H7 (cell line): ENCODE results near the gene SPRR3. TPM values are rescaled to one million over a fixed set of nuclear protein-coding genes. Genes with fewer than 3 reads are reported as not detected.

ENCODE experiments used
- DNase-seq: peaks from one replicate; pipeline ENCODE4 v3.0.0; 2012
- H3K27me3 ChIP-seq: 2 replicates; pipeline ENCODE4 v1.6.0; 2011; ENCODE audit warnings: mild to moderate bottlenecking, low read length; ENCODE audit not compliant: control insufficient read depth, insufficient read depth
- H3K36me3 ChIP-seq: replicated peaks from 2 replicates; pipeline ENCODE4 v1.5.1; 2011; ENCODE audit warnings: low read length; ENCODE audit not compliant: control insufficient read depth, insufficient read depth
- H3K4me3 ChIP-seq: 2 replicates; pipeline ENCODE4 v1.5.1; 2011; ENCODE audit warnings: low read depth, mild to moderate bottlenecking, control low read depth, low read length, moderate library complexity; ENCODE audit not compliant: insufficient read depth
- total RNA-seq: library from RNA; depleted of rRNA; stranded (reverse); fragments of >200 nt; shearing (Covaris generic); gene quantifications from 2 replicates; pipeline ENCODE4 v1.2.3, GENCODE V29; 2014; rRNA removed

Gene SPRR3, protein sequence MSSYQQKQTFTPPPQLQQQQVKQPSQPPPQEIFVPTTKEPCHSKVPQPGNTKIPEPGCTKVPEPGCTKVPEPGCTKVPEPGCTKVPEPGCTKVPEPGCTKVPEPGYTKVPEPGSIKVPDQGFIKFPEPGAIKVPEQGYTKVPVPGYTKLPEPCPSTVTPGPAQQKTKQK
- not detected in 2 replicates for total RNA-seq

DNA sequence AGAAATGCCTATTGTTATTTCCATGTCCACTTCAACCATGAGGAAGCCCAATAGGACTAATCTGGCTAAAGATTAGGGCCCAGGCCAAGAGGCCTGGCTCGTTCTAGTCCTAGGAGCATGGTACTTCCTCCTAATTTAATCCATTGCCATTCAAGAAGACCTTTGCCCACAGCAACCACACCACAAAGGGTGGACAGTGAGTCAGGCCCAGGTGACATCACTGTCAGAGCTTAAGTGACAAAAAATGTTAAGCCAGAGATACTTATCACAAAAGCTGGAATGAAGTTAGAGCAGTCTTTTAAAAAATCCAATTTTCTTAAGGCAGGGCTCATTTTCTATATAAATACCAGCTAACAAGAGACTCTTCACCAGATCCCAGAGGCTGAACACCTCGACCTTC lies at the start of gene SPRR3:
SPRR3 (plus strand) TSS at position 368 of the 400 bp plus-strand sequence. CDS start 1,272 bp downstream, outside the sequence.
- no peaks in the 10 kb centered on the region for H3K36me3 ChIP-seq
- DNase-seq = no peak
- H3K27me3 ChIP-seq = no peaks in the 10 kb centered on the region
- H3K4me3 ChIP-seq = no peak within 1 kb of the TSS

GRCh38 chr1:152953761-152954160 lies 47.8 kb upstream of the SPRR3 start:
- no peak for DNase-seq
- H3K36me3 ChIP-seq = no peaks in the 10 kb centered on the region
- H3K4me3 ChIP-seq = no peak overlapping the region
- no peaks in the 10 kb centered on the region for H3K27me3 ChIP-seq

- H3K36me3 ChIP-seq = no peaks in the 10 kb centered on the region
- no peak for DNase-seq
Observed at GRCh38 chr1:152954436-152954835, 47.1 kb upstream of the SPRR3 start.

GRCh38 chr1:152957561-152957960 lies 44.0 kb upstream of the SPRR3 start:
- Histone ChIP-seq H3K27me3 (no peaks in the 10 kb centered on the region), H3K36me3 (no peaks in the 10 kb centered on the region), H3K4me3 (no peak overlapping the region)
- no peak for DNase-seq

More at GRCh38 chr1:152954436-152954835, 47.1 kb upstream of the SPRR3 start:
- H3K4me3 ChIP-seq = no peak overlapping the region
- H3K27me3 ChIP-seq = no peaks in the 10 kb centered on the region

DNA sequence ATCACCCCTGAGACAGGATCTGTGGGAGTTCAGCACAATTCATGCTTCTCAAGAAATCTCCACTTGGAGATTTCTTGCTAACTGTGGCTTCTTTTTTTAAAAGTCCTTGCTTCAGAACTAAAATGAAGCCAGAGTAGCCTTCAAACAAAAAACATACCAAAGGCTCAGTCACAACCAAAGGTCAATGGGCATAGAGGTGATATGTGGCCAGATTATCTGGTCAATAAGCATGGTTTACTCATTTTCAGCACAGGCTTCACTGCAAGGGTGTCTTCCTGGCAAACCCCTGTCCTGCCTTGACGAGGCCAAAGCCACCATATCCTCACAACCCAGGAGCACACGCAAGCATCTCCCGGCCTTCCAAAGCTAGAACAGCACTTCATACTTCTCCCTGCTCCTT lies 42.3 kb upstream of the SPRR3 start:
- no peak overlapping the region for H3K4me3 ChIP-seq

DNA sequence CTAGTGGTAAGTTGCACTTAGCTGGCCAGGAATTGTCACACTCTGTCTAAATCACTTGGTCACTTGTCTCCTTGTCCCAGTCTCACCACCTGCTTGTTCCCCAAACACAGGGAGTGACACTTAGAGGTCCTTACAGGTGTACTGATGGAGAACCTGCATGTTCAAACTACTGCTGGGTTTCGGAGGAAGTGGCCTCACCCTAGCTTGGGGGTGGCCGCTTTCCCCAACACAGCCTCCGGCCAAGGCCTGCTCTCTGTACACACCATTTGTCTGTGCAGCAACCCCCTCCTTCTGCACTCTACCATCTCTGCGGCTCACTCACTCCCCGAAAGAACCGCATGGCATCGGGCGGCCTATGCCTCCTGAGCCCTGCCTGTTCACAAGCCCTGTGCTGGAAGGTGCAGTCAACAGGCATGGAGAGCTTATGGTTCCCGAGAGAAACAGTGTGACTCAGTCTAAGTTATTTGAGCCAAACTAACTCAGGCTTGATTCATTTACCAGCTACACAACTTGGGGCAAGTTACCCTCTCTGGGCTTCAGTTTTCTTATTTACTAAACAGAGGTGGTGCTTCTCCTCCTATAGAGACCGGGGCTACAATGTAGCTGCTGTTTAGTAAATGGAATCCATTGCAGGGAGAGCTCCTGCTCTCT lies 41.6 kb upstream of the SPRR3 start:
- Histone ChIP-seq H3K4me3 (no peak overlapping the region), H3K27me3 (no peaks in the 10 kb centered on the region), H3K36me3 (no peaks in the 10 kb centered on the region)
- DNase-seq = no peak

More for the DNA sequence above, 42.3 kb upstream of the SPRR3 start:
- H3K36me3 ChIP-seq = no peaks in the 10 kb centered on the region
- no peaks in the 10 kb centered on the region for H3K27me3 ChIP-seq
- no peak for DNase-seq

GRCh38 chr1:152960452-152961044 lies 41.0 kb upstream of the SPRR3 start:
- peak; percentile 55 for DNase-seq
- no peak overlapping the region for H3K4me3 ChIP-seq
- no peaks in the 10 kb centered on the region for H3K27me3 ChIP-seq
- no peaks in the 10 kb centered on the region for H3K36me3 ChIP-seq

GRCh38 chr1:152961226-152961891 lies 40.2 kb upstream of the SPRR3 start:
- H3K36me3 ChIP-seq = no peaks in the 10 kb centered on the region
- no peak overlapping the region for H3K4me3 ChIP-seq
- DNase-seq = no peak

GRCh38 chr1:152962876-152963415 lies 38.6 kb upstream of the SPRR3 start:
- DNase-seq = no peak
- no peaks in the 10 kb centered on the region for H3K27me3 ChIP-seq
- no peaks in the 10 kb centered on the region for H3K36me3 ChIP-seq
- no peak overlapping the region for H3K4me3 ChIP-seq

More at GRCh38 chr1:152961226-152961891, 40.2 kb upstream of the SPRR3 start:
- no peaks in the 10 kb centered on the region for H3K27me3 ChIP-seq

DNA sequence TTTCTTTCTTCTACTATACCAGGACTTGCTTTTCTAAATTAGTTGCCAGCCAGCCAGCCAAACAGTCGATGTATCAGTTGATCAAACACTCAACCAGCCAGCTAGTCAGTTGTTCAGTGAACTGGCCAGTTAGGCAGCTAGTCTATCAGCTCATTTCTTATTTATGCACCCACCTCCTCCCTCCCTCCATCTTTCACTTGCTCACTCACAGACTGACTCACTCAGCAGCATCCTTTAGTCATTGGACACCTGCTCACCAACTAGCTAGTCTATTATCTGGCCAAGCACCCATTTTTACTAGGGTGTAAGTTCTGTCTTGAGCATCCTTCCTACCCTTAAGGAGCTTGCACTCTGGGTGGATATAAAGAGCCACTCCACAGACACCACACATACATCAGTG lies 37.0 kb upstream of the SPRR3 start:
- Histone ChIP-seq H3K4me3 (no peak overlapping the region), H3K36me3 (no peaks in the 10 kb centered on the region), H3K27me3 (no peaks in the 10 kb centered on the region)
- DNase-seq = no peak

DNA sequence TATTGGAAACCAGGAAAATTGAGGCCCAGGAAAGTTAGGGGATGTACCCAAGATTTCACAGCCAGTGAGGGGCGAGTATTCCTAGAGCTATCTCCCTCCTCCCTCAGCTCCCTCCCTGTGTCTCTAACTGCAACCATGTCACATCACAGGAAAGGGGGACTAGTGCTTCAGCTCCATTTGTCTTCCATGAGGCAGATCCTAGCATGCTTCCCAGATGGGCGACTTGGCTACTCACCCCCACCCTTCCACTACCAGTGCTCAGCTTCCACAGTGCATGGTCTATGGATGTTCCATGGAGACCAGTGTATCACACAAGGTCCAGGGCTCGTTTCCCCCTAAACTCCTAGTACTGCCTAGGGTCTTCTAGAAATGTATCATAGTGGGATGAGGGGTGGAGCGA lies 35.7 kb upstream of the SPRR3 start:
- Histone ChIP-seq H3K4me3 (no peak overlapping the region), H3K27me3 (no peaks in the 10 kb centered on the region), H3K36me3 (no peaks in the 10 kb centered on the region)
- DNase-seq = no peak

- Histone ChIP-seq H3K27me3 (no peaks in the 10 kb centered on the region), H3K36me3 (no peaks in the 10 kb centered on the region), H3K4me3 (no peak overlapping the region)
- DNase-seq = no peak
Observed at GRCh38 chr1:152967201-152967600, 34.3 kb upstream of the SPRR3 start.

GRCh38 chr1:152968248-152968647 lies 33.3 kb upstream of the SPRR3 start:
- H3K4me3 ChIP-seq = no peak overlapping the region
- H3K36me3 ChIP-seq = no peaks in the 10 kb centered on the region
- H3K27me3 ChIP-seq = no peaks in the 10 kb centered on the region
- no peak for DNase-seq

- no peak for DNase-seq
- Histone ChIP-seq H3K36me3 (no peaks in the 10 kb centered on the region), H3K4me3 (no peak overlapping the region), H3K27me3 (no peaks in the 10 kb centered on the region)
Observed at GRCh38 chr1:152969036-152969435, 32.5 kb upstream of the SPRR3 start.
